HepG2 (cell line): ENCODE measurements around the gene TAF8. TPM values are rescaled to one million over a fixed set of nuclear protein-coding genes. Genes with fewer than 3 reads are reported as not detected.

Experiments used
- ATAC-seq: fragments of 200-7000 bp; cut with Tn5 transposase; 3 replicates; pipeline ENCODE4 v1.9.1; 2020; ENCODE audit warnings: mild to moderate bottlenecking, moderate library complexity
- BruUV-seq: library from RNA; stranded (reverse); fragments of 400-500 nt; replicated peaks from 2 replicates; lab custom pipeline; 2021; lab: Mats Ljungman, UMichigan
- CTCF ChIA-PET: fragments of 300-600 bp; formaldehyde crosslinking; extraction: SDS; loops from one replicate; lab custom pipeline; 2021; ENCODE audit warnings: low total read pairs, inconsistent platforms, low intra/inter-chr PET ratio; lab: Yijun Ruan, JAX
- POLR2A ChIA-PET: fragments of 350-600 bp; sonication (Branson Sonifier 250); formaldehyde crosslinking; loops from one replicate; lab custom pipeline; 2020; ENCODE audit warnings: antibody characterized with exemption, inconsistent platforms; lab: Yijun Ruan, JAX
- DNase-seq: peaks from one replicate; pipeline ENCODE4 v3.0.0-alpha.2; 2015; ENCODE audit warnings: low spot score
- FAIRE-seq: peaks from 3 replicates; lab custom pipeline; 2011; peaks lifted over from hg19 to GRCh38; lab: Jason Lieb, UNC
- H2AFZ ChIP-seq: one replicate; pipeline ENCODE4 v1.6.1; 2011; ENCODE audit warnings: low read length, inconsistent platforms
- H3K27ac ChIP-seq: fragments of 300-600 bp; 3 replicates; pipeline ENCODE4 v1.8.0; 2011; ENCODE audit warnings: mixed run types, mild to moderate bottlenecking, mixed read lengths, low read length, inconsistent platforms; ENCODE audit not compliant: insufficient read depth; ENCODE audit errors: extremely low read length
- H3K27me3 ChIP-seq, 2 experiments: fragments of 200-600 bp in 1 of 2; 2 replicates in 1 of 2; 3 replicates in 1 of 2; pipeline versions ENCODE4 v1.6.0 to v1.8.0; 2011; ENCODE audit warnings: low read length in 2 of 2, mild to moderate bottlenecking in 2 of 2, moderate library complexity in 2 of 2, inconsistent platforms in 1 of 2; ENCODE audit not compliant: insufficient read depth in 2 of 2, control insufficient read depth in 1 of 2
- H3K36me3 ChIP-seq, 2 experiments: fragments of 200-600 bp in 1 of 2; replicated peaks in 1 of 2; 2 replicates in 1 of 2; 3 replicates in 1 of 2; pipeline versions ENCODE4 v1.5.1 to v1.8.0; 2011; ENCODE audit warnings: low read length in 2 of 2, inconsistent platforms in 1 of 2; ENCODE audit not compliant: insufficient read depth in 2 of 2, control insufficient read depth in 1 of 2
- H3K4me1 ChIP-seq: 2 replicates; pipeline ENCODE4 v1.5.1; 2012; ENCODE audit warnings: low read length, inconsistent platforms; ENCODE audit not compliant: insufficient read depth
- H3K4me2 ChIP-seq: 2 replicates; pipeline ENCODE4 v1.6.0; 2011; ENCODE audit warnings: low read depth, low read length, inconsistent platforms
- H3K4me3 ChIP-seq, 3 experiments: fragments of 200-600 bp in 1 of 3; sonication (generic), shearing (Covaris generic) in 1 of 3; replicated peaks in 1 of 3; 2 replicates each; pipeline ENCODE4 v1.5.1; 2011 to 2016; ENCODE audit warnings: low read length in 3 of 3, inconsistent platforms in 2 of 3, low read depth in 2 of 3, mild to moderate bottlenecking in 2 of 3, control low read depth in 1 of 3, mixed read lengths in 1 of 3; ENCODE audit not compliant: insufficient read depth in 1 of 3
- H3K79me2 ChIP-seq: one replicate; pipeline ENCODE4 v1.6.1; 2011; ENCODE audit warnings: low read length, inconsistent platforms; ENCODE audit not compliant: insufficient read depth
- H3K9ac ChIP-seq: 2 replicates; pipeline ENCODE4 v1.6.0; 2011; ENCODE audit warnings: mild to moderate bottlenecking, low read depth, low read length, inconsistent platforms; ENCODE audit not compliant: insufficient read depth
- H3K9me3 ChIP-seq: 2 replicates; pipeline ENCODE4 v1.5.1; 2012; ENCODE audit warnings: mild to moderate bottlenecking, low read length
- H4K20me1 ChIP-seq: 2 replicates; pipeline ENCODE4 v1.6.0; 2011; ENCODE audit warnings: inconsistent platforms, mild to moderate bottlenecking, low read length, moderate library complexity; ENCODE audit not compliant: insufficient read depth
- CEBPB ChIP-seq: IDR thresholded peaks from 2 replicates; pipeline ENCODE4 v1.6.1; 2011; ENCODE audit warnings: low read depth, low read length, improper control_type of control experiment, borderline replicate concordance
- MYNN ChIP-seq: sonication (generic); formaldehyde crosslinking; IDR thresholded peaks from 2 replicates; pipeline ENCODE4 v1.4.0; 2020; ENCODE audit warnings: mild to moderate bottlenecking, low read depth, missing genetic modification reagents
- PITX1 ChIP-seq: sonication (generic); formaldehyde crosslinking; IDR thresholded peaks from 2 replicates; pipeline ENCODE4 v1.5.1; 2020; ENCODE audit warnings: mild to moderate bottlenecking, missing genetic modification reagents
- PRMT3 ChIP-seq: sonication (generic); formaldehyde crosslinking; IDR thresholded peaks from 2 replicates; pipeline ENCODE4 v1.8.1; 2022; ENCODE audit warnings: low read depth, mild to moderate bottlenecking, moderate library complexity, missing genetic modification reagents, borderline replicate concordance
- REXO4 ChIP-seq: sonication (generic); formaldehyde crosslinking; IDR thresholded peaks from 2 replicates; pipeline ENCODE4 v1.8.0; 2022; ENCODE audit warnings: missing genetic modification reagents, mild to moderate bottlenecking, borderline replicate concordance
- SMARCE1 ChIP-seq: fragments of 450-650 bp; IDR thresholded peaks from 2 replicates; pipeline ENCODE4 v1.6.1; 2017; ENCODE audit warnings: borderline replicate concordance
- ZNF235 ChIP-seq: sonication (generic); formaldehyde crosslinking; IDR thresholded peaks from 2 replicates; pipeline ENCODE4 v1.8.1; 2023; ENCODE audit warnings: mild to moderate bottlenecking, missing genetic modification reagents, borderline replicate concordance
- ZNF619 ChIP-seq: sonication (generic); formaldehyde crosslinking; IDR thresholded peaks from 2 replicates; pipeline ENCODE4 v1.4.0; 2020; ENCODE audit warnings: mild to moderate bottlenecking, missing genetic modification reagents
- ZNF670 ChIP-seq: sonication (generic); formaldehyde crosslinking; IDR thresholded peaks from 2 replicates; pipeline ENCODE4 v1.8.0; 2022; ENCODE audit warnings: mild to moderate bottlenecking, missing genetic modification reagents, borderline replicate concordance
- WGBS: methylation state at CpG from one replicate; pipeline ENCODE4 v1.1.6; 2017; ENCODE audit warnings: low lambda C conversion rate; 5-methylcytosine and 5-hydroxymethylcytosine counted together
- in situ Hi-C: cut with HindIII; loops from 2 replicates; pipeline ENCODE4 v1.10.0; 2017; ENCODE audit warnings: low pct_unique_long_range_greater_than_20kb; ENCODE audit not compliant: extremely low pct_ligation_motif_present
- intact Hi-C: fragments of 100-400 bp; cut with micrococcal nuclease; formaldehyde crosslinking; loops from one replicate; pipeline ENCODE4 v1.10.0; 2022; ENCODE audit not compliant: unreplicated experiment
- polyA plus RNA-seq, 8 experiments: library from polyadenylated mRNA; depleted of rRNA in 3 of 8; stranded (reverse) in 7 of 8; unstranded in 1 of 8; fragments of >200 nt; fragmentation: Illumina TruSeq in 4 of 8; extraction: Trizol in 4 of 8; gene quantifications; 2 replicates each; pipeline versions ENCODE4 v1.2.1 to v1.2.3, GENCODE V29; 2011 to 2016; ENCODE audit warnings: low read depth in 4 of 8, missing spikeins in 1 of 8, mixed read lengths in 1 of 8; ENCODE audit not compliant: insufficient read depth in 1 of 8
- total RNA-seq, 5 experiments: library from RNA; depleted of rRNA; stranded (reverse); fragments of >200 nt; fragmentation: Illumina TruSeq; extraction: Trizol; gene quantifications; 2 replicates each; pipeline ENCODE4 v1.2.3, GENCODE V29; 2016; ENCODE audit warnings: low read depth in 1 of 5
- TF ChIP-seq, protein P1 (sequence below): sonication (generic); formaldehyde crosslinking; IDR thresholded peaks from 2 replicates; pipeline ENCODE4; 2020; ENCODE audit warnings: missing genetic modification reagents, mild to moderate bottlenecking, borderline replicate concordance
- TF ChIP-seq, protein P2 (sequence below): sonication (generic); formaldehyde crosslinking; IDR thresholded peaks from 2 replicates; pipeline ENCODE4 v1.4.0; 2020; ENCODE audit warnings: missing genetic modification reagents, borderline replicate concordance
- TF ChIP-seq, protein P3 (sequence below): sonication (generic); formaldehyde crosslinking; IDR thresholded peaks from 2 replicates; pipeline ENCODE4 v1.4.0; 2020; ENCODE audit warnings: mild to moderate bottlenecking, missing genetic modification reagents, borderline replicate concordance

The TAF8 gene
- total and polyA plus RNA-seq, 2 of the 13 experiments (the other 11 are each of a cell fraction or from before 2014, with no cell fraction given): 25.2 to 25.8 TPM

DNA sequence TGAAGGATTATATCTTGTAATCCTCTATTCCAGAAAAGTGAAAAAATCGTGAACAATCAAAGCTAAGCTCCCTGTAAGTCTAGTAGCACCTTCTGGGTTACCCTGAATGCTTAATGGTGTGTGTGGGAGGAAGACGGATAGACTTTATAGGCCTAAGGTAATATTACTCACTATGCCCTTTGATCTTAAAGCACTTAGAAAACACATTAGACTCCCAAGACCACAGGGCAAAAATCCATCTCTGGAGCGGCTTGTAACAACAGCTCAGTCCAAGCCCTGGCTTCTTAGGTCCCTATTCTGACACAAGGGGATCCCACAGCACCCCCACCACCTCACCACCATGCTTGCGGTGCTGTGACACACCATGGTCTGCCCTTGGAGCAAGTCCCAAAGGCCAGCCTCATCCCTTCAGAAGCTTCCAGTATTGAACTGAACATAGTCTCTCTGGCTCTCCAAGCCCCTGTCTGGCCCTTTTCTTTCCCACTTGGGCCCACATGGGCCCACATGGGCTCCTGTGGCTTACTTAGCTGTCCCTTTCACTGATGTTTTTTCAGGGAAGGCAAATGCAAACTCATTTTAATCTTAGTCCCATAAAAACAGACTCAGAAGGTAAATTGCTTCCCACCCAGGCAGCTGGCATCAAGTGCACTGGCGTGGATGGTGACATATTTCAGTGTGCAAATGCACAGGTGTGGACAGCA lies 63.8 kb downstream of the TAF8 start:
- Histone ChIP-seq H3K79me2 (no peaks in the 10 kb centered on the region), H3K4me3 (no peak overlapping the region), H3K27ac (no peak overlapping the region), H3K4me1 (peaks cover 43% of the 10 kb centered on the region), H2AFZ (no peak overlapping the region), H3K27me3 (no peaks in the 10 kb centered on the region), H3K9ac (no peak overlapping the region), H4K20me1 (no peaks in the 10 kb centered on the region), H3K9me3 (no peaks in the 10 kb centered on the region), H3K4me2 (peak overlapping the region; percentile 16), H3K36me3 (no peaks in the 10 kb centered on the region)
- ChIA-PET POLR2A (interaction anchor here (1.1 to 1.6 kb wide), 4 partner anchors 10 to 64 kb away, joined by 3 to 9 read pairs (median 4); partner anchors contain the start of gene TAF8), CTCF (interaction anchor here (0.9 kb wide), 1 partner anchor 9 kb away, joined by 3 read pairs; no protein-coding TSS in a partner anchor)
- in situ Hi-C loops: no loop called here
- BruUV-seq: no TSS peak
- ATAC-seq: no peak
- peak; percentile 30 for FAIRE-seq
- DNase-seq: peak; percentile 33
- WGBS: 36% methylated on average over 5 of the region's 5 CpGs
- intact Hi-C loops: no loop called here
- no peak for TF ChIP-seq ZNF235 (CRISPR knock-in tag)
- TF ChIP-seq PRMT3 (CRISPR knock-in tag): no peak
- no peak for TF ChIP-seq SMARCE1
- TF ChIP-seq MYNN (CRISPR knock-in tag): no peak
- TF ChIP-seq REXO4: no peak
- TF ChIP-seq, protein P1, sequence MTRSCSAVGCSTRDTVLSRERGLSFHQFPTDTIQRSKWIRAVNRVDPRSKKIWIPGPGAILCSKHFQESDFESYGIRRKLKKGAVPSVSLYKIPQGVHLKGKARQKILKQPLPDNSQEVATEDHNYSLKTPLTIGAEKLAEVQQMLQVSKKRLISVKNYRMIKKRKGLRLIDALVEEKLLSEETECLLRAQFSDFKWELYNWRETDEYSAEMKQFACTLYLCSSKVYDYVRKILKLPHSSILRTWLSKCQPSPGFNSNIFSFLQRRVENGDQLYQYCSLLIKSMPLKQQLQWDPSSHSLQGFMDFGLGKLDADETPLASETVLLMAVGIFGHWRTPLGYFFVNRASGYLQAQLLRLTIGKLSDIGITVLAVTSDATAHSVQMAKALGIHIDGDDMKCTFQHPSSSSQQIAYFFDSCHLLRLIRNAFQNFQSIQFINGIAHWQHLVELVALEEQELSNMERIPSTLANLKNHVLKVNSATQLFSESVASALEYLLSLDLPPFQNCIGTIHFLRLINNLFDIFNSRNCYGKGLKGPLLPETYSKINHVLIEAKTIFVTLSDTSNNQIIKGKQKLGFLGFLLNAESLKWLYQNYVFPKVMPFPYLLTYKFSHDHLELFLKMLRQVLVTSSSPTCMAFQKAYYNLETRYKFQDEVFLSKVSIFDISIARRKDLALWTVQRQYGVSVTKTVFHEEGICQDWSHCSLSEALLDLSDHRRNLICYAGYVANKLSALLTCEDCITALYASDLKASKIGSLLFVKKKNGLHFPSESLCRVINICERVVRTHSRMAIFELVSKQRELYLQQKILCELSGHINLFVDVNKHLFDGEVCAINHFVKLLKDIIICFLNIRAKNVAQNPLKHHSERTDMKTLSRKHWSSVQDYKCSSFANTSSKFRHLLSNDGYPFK (CRISPR knock-in tag): no peak
- TF ChIP-seq ZNF619 (CRISPR knock-in tag): no peak
- no peak for TF ChIP-seq PITX1 (CRISPR knock-in tag)
- no peak for TF ChIP-seq CEBPB
- TF ChIP-seq, protein P2, sequence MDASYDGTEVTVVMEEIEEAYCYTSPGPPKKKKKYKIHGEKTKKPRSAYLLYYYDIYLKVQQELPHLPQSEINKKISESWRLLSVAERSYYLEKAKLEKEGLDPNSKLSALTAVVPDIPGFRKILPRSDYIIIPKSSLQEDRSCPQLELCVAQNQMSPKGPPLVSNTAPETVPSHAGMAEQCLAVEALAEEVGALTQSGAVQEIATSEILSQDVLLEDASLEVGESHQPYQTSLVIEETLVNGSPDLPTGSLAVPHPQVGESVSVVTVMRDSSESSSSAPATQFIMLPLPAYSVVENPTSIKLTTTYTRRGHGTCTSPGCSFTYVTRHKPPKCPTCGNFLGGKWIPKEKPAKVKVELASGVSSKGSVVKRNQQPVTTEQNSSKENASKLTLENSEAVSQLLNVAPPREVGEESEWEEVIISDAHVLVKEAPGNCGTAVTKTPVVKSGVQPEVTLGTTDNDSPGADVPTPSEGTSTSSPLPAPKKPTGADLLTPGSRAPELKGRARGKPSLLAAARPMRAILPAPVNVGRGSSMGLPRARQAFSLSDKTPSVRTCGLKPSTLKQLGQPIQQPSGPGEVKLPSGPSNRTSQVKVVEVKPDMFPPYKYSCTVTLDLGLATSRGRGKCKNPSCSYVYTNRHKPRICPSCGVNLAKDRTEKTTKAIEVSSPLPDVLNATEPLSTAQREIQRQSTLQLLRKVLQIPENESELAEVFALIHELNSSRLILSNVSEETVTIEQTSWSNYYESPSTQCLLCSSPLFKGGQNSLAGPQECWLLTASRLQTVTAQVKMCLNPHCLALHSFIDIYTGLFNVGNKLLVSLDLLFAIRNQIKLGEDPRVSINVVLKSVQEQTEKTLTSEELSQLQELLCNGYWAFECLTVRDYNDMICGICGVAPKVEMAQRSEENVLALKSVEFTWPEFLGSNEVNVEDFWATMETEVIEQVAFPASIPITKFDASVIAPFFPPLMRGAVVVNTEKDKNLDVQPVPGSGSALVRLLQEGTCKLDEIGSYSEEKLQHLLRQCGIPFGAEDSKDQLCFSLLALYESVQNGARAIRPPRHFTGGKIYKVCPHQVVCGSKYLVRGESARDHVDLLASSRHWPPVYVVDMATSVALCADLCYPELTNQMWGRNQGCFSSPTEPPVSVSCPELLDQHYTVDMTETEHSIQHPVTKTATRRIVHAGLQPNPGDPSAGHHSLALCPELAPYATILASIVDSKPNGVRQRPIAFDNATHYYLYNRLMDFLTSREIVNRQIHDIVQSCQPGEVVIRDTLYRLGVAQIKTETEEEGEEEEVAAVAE (CRISPR knock-in tag): no peak
- no peak for TF ChIP-seq ZNF670 (CRISPR knock-in tag)
- TF ChIP-seq, protein P3, sequence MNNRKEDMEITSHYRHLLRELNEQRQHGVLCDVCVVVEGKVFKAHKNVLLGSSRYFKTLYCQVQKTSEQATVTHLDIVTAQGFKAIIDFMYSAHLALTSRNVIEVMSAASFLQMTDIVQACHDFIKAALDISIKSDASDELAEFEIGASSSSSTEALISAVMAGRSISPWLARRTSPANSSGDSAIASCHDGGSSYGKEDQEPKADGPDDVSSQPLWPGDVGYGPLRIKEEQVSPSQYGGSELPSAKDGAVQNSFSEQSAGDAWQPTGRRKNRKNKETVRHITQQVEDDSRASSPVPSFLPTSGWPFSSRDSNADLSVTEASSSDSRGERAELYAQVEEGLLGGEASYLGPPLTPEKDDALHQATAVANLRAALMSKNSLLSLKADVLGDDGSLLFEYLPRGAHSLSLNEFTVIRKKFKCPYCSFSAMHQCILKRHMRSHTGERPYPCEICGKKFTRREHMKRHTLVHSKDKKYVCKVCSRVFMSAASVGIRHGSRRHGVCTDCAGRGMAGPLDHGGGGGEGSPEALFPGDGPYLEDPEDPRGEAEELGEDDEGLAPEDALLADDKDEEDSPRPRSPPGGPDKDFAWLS (CRISPR knock-in tag): no peak
